HEK293 (cell line): ENCODE results near the gene DROSHA.
A peak's percentile ranks its signal among the peaks of the same experiment; 100 is the strongest.

Source experiments
- HOXA7 ChIP-seq: sonication (generic); formaldehyde crosslinking; IDR thresholded peaks from 2 replicates; pipeline ENCODE4 v1.8.1; 2022; ENCODE audit warnings: missing genetic modification reagents, borderline replicate concordance
- MYNN ChIP-seq: fragments of 450-650 bp; formaldehyde crosslinking; IDR thresholded peaks from 2 replicates; pipeline ENCODE4 v1.5.1; 2016; ENCODE audit warnings: missing biosample characterization, missing genetic modification characterization, borderline replicate concordance
- PBX3 ChIP-seq: sonication (generic); formaldehyde crosslinking; IDR thresholded peaks from 2 replicates; pipeline ENCODE4 v1.8.1; 2022; ENCODE audit warnings: mild to moderate bottlenecking, moderate library complexity, missing genetic modification reagents
- RBAK ChIP-seq: fragments of 450-650 bp; formaldehyde crosslinking; IDR thresholded peaks from 2 replicates; pipeline ENCODE4 v1.5.1; 2016; ENCODE audit warnings: missing biosample characterization, missing genetic modification characterization
- ZBTB26 ChIP-seq: fragments of 450-650 bp; formaldehyde crosslinking; optimal IDR thresholded peaks from 2 replicates; pipeline ENCODE3; 2016; ENCODE audit warnings: missing biosample characterization, mild to moderate bottlenecking, missing genetic modification characterization
- ZBTB6 ChIP-seq: fragments of 450-650 bp; formaldehyde crosslinking; IDR thresholded peaks from 2 replicates; pipeline ENCODE4 v1.5.1; 2017; ENCODE audit warnings: missing biosample characterization, missing genetic modification characterization
- ZEB2 ChIP-seq: fragments of 450-650 bp; formaldehyde crosslinking; IDR thresholded peaks from 2 replicates; pipeline ENCODE4 v1.5.1; 2016; ENCODE audit warnings: missing biosample characterization, missing genetic modification characterization
- ZNF18 ChIP-seq: fragments of 450-650 bp; formaldehyde crosslinking; IDR thresholded peaks from 2 replicates; pipeline ENCODE4 v1.5.1; 2016; ENCODE audit warnings: missing biosample characterization, missing genetic modification characterization
- ZNF37A ChIP-seq: fragments of 450-650 bp; IDR thresholded peaks from 2 replicates; pipeline ENCODE4 v1.5.1; 2018; ENCODE audit warnings: missing biosample characterization, missing genetic modification characterization
- ZNF555 ChIP-seq: fragments of 450-650 bp; formaldehyde crosslinking; conservative IDR thresholded peaks from 2 replicates; pipeline ENCODE4 v1.5.1; 2017; ENCODE audit warnings: missing biosample characterization, mild to moderate bottlenecking, missing genetic modification characterization, inconsistent platforms
- ZNF571 ChIP-seq: fragments of 450-650 bp; formaldehyde crosslinking; IDR thresholded peaks from 2 replicates; pipeline ENCODE4 v1.5.0; 2017; ENCODE audit warnings: missing biosample characterization, missing genetic modification characterization
- ZNF624 ChIP-seq: fragments of 450-650 bp; formaldehyde crosslinking; IDR thresholded peaks from 2 replicates; pipeline ENCODE4 v1.5.1; 2017; ENCODE audit warnings: missing biosample characterization, missing genetic modification characterization
- ZNF658 ChIP-seq: fragments of 450-650 bp; formaldehyde crosslinking; IDR thresholded peaks from 2 replicates; pipeline ENCODE4; 2016; ENCODE audit warnings: missing biosample characterization, missing genetic modification characterization
- ZNF747 ChIP-seq: fragments of 450-650 bp; formaldehyde crosslinking; IDR thresholded peaks from 2 replicates; pipeline ENCODE4 v1.5.1; 2016; ENCODE audit warnings: missing biosample characterization, missing genetic modification characterization
- ZNF792 ChIP-seq: fragments of 450-650 bp; formaldehyde crosslinking; IDR thresholded peaks from 2 replicates; pipeline ENCODE4 v1.5.1; 2016; ENCODE audit warnings: missing biosample characterization, missing genetic modification characterization
- ZSCAN23 ChIP-seq: fragments of 450-650 bp; formaldehyde crosslinking; IDR thresholded peaks from 2 replicates; pipeline ENCODE4 v1.5.1; 2016; ENCODE audit warnings: missing biosample characterization, missing genetic modification characterization
- TF ChIP-seq, protein P1 (sequence below): fragments of 450-650 bp; formaldehyde crosslinking; IDR thresholded peaks from 2 replicates; pipeline ENCODE4 v1.5.0; 2017; ENCODE audit warnings: missing biosample characterization, missing genetic modification characterization, borderline replicate concordance
- TF ChIP-seq, protein P2 (sequence below): fragments of 450-650 bp; formaldehyde crosslinking; conservative IDR thresholded peaks from 2 replicates; pipeline ENCODE4 v1.5.1; 2016; ENCODE audit warnings: low read depth, missing biosample characterization, missing genetic modification characterization
- TF ChIP-seq, protein P3 (sequence below): fragments of 450-650 bp; formaldehyde crosslinking; IDR thresholded peaks from 2 replicates; pipeline ENCODE4 v1.5.1; 2016; ENCODE audit warnings: missing biosample characterization, missing genetic modification characterization, borderline replicate concordance
- TF ChIP-seq, protein P4 (sequence below): fragments of 450-650 bp; formaldehyde crosslinking; IDR thresholded peaks from 2 replicates; pipeline ENCODE4 v1.5.1; 2017; ENCODE audit warnings: missing biosample characterization, missing genetic modification characterization

Gene DROSHA

DNA sequence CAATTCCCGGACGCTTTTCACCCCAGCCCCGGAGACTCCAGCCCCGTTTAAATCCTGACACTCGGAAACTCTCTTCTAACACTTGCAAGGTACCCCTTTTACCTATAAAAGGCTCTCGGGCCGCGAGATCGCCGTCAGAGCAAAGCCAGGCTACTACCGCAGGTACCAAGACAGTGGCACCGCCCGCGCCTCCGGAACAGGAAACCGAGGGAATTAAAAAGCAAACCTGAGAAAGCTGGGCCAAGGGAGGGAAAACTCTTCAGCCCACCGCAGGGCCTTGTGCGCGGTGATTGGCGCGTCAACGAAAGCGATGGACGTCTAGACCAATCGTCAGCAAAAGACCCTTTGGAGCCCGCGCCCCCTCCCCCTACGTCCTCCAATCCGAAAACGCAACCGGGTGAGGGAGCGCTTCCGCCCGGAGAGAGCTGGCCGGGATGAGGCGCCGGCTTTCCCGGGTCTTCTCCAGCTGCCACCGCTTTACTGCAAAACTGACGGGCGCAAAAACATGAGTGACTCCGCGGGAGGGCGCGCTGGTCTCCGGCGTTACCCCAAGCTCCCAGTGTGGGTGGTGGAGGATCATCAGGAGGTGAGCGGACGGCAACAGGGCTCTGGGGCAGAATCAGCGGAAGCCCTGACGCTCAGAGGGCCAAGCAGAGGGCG lies at the start of gene DROSHA, which contains the start of gene C5orf22 (continued):
- TF ChIP-seq ZBTB26 (tag by site-specific recombination) (peak; percentile 51), ZNF658 (no peak), MYNN (no peak), ZNF18 (tag by site-specific recombination) (no peak), RBAK (tag by site-specific recombination) (no peak), ZNF792 (tag by site-specific recombination) (no peak), ZEB2 (peak; percentile 48), ZNF747 (tag by site-specific recombination) (no peak), ZNF555 (tag by site-specific recombination) (no peak), ZNF37A (tag by site-specific recombination) (no peak), ZSCAN23 (no peak), ZNF571 (tag by site-specific recombination) (no peak), PBX3 (CRISPR knock-in tag) (peak; percentile 64; the same call in 1 of the 2 replicates), HOXA7 (no peak), ZNF624 (tag by site-specific recombination) (no peak), ZBTB6 (tag by site-specific recombination) (peak; percentile 26; the same call in 1 of the 2 replicates)
- TF ChIP-seq, protein P1, sequence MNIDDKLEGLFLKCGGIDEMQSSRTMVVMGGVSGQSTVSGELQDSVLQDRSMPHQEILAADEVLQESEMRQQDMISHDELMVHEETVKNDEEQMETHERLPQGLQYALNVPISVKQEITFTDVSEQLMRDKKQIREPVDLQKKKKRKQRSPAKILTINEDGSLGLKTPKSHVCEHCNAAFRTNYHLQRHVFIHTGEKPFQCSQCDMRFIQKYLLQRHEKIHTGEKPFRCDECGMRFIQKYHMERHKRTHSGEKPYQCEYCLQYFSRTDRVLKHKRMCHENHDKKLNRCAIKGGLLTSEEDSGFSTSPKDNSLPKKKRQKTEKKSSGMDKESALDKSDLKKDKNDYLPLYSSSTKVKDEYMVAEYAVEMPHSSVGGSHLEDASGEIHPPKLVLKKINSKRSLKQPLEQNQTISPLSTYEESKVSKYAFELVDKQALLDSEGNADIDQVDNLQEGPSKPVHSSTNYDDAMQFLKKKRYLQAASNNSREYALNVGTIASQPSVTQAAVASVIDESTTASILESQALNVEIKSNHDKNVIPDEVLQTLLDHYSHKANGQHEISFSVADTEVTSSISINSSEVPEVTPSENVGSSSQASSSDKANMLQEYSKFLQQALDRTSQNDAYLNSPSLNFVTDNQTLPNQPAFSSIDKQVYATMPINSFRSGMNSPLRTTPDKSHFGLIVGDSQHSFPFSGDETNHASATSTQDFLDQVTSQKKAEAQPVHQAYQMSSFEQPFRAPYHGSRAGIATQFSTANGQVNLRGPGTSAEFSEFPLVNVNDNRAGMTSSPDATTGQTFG (tag by site-specific recombination): no peak
- TF ChIP-seq, protein P2, sequence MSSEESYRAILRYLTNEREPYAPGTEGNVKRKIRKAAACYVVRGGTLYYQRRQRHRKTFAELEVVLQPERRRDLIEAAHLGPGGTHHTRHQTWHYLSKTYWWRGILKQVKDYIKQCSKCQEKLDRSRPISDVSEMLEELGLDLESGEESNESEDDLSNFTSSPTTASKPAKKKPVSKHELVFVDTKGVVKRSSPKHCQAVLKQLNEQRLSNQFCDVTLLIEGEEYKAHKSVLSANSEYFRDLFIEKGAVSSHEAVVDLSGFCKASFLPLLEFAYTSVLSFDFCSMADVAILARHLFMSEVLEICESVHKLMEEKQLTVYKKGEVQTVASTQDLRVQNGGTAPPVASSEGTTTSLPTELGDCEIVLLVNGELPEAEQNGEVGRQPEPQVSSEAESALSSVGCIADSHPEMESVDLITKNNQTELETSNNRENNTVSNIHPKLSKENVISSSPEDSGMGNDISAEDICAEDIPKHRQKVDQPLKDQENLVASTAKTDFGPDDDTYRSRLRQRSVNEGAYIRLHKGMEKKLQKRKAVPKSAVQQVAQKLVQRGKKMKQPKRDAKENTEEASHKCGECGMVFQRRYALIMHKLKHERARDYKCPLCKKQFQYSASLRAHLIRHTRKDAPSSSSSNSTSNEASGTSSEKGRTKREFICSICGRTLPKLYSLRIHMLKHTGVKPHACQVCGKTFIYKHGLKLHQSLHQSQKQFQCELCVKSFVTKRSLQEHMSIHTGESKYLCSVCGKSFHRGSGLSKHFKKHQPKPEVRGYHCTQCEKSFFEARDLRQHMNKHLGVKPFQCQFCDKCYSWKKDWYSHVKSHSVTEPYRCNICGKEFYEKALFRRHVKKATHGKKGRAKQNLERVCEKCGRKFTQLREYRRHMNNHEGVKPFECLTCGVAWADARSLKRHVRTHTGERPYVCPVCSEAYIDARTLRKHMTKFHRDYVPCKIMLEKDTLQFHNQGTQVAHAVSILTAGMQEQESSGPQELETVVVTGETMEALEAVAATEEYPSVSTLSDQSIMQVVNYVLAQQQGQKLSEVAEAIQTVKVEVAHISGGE (tag by site-specific recombination): peak; percentile 92
- TF ChIP-seq, protein P3, sequence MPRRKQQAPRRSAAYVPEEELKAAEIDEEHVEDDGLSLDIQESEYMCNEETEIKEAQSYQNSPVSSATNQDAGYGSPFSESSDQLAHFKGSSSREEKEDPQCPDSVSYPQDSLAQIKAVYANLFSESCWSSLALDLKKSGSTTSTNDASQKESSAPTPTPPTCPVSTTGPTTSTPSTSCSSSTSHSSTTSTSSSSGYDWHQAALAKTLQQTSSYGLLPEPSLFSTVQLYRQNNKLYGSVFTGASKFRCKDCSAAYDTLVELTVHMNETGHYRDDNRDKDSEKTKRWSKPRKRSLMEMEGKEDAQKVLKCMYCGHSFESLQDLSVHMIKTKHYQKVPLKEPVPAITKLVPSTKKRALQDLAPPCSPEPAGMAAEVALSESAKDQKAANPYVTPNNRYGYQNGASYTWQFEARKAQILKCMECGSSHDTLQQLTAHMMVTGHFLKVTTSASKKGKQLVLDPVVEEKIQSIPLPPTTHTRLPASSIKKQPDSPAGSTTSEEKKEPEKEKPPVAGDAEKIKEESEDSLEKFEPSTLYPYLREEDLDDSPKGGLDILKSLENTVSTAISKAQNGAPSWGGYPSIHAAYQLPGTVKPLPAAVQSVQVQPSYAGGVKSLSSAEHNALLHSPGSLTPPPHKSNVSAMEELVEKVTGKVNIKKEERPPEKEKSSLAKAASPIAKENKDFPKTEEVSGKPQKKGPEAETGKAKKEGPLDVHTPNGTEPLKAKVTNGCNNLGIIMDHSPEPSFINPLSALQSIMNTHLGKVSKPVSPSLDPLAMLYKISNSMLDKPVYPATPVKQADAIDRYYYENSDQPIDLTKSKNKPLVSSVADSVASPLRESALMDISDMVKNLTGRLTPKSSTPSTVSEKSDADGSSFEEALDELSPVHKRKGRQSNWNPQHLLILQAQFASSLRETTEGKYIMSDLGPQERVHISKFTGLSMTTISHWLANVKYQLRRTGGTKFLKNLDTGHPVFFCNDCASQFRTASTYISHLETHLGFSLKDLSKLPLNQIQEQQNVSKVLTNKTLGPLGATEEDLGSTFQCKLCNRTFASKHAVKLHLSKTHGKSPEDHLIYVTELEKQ (tag by site-specific recombination): no peak
- TF ChIP-seq, protein P4, sequence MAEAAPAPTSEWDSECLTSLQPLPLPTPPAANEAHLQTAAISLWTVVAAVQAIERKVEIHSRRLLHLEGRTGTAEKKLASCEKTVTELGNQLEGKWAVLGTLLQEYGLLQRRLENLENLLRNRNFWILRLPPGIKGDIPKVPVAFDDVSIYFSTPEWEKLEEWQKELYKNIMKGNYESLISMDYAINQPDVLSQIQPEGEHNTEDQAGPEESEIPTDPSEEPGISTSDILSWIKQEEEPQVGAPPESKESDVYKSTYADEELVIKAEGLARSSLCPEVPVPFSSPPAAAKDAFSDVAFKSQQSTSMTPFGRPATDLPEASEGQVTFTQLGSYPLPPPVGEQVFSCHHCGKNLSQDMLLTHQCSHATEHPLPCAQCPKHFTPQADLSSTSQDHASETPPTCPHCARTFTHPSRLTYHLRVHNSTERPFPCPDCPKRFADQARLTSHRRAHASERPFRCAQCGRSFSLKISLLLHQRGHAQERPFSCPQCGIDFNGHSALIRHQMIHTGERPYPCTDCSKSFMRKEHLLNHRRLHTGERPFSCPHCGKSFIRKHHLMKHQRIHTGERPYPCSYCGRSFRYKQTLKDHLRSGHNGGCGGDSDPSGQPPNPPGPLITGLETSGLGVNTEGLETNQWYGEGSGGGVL (tag by site-specific recombination): no peak
